ENCODE results near the gene RPS16.

DNA sequence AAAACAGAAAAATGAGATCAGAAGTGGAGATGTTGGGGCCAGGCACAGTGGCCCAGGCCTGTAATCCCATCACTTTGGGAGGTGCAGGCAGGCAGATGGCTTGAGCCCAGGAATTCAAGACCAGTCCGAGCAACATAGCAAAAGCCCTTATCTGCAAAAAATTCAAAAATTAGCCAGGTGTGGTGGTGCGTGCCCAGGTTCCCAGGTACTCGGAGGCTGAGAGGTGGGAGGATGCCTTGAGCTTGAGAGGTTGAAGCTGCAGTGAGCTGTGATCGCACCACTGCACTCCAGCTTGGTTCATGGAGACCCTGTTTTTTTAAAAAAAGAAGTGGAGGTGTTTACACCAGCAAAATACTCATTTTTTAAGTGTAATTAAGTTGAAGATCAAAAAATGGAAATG is 35.7 kb downstream of the RPS16 start:
- TF ChIP-seq POLR2A (IDR thresholded peaks at IDR 0.05), result no peak
- TF ChIP-seq, protein P1, sequence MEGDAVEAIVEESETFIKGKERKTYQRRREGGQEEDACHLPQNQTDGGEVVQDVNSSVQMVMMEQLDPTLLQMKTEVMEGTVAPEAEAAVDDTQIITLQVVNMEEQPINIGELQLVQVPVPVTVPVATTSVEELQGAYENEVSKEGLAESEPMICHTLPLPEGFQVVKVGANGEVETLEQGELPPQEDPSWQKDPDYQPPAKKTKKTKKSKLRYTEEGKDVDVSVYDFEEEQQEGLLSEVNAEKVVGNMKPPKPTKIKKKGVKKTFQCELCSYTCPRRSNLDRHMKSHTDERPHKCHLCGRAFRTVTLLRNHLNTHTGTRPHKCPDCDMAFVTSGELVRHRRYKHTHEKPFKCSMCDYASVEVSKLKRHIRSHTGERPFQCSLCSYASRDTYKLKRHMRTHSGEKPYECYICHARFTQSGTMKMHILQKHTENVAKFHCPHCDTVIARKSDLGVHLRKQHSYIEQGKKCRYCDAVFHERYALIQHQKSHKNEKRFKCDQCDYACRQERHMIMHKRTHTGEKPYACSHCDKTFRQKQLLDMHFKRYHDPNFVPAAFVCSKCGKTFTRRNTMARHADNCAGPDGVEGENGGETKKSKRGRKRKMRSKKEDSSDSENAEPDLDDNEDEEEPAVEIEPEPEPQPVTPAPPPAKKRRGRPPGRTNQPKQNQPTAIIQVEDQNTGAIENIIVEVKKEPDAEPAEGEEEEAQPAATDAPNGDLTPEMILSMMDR (IDR thresholded peaks at IDR 0.05), result no peak
- TF ChIP-seq EP300 (IDR thresholded peaks at IDR 0.05), result no peak
- TF ChIP-seq POLR2AphosphoS5 (IDR thresholded peaks at IDR 0.05), result no peak
